Measurements from ENCODE around the gene PRAME.
"Not testable (repeated sequence)": the region's sequence is repeated elsewhere in the genome, so short reads cannot be mapped to it uniquely, and the experiment has no call there.

Gene PRAME

DNA sequence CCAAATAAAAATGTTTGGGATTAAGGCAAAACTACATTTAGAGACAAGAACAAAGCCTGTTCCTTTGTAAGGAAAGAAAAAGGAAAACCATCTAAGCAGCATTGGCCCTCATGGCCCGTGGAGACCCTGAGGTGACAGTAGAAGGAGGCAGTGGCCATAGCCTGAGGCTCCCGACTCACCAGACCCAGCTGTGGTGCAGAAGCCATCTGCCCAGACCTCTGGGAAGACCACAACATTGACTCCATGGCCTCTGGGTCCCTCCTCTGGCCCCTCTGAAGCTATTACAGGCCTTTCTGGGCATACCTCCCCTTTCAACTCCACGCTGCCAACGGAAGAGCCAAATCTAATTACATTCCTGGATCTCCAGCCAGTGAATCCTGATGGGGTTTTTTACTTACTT, 6.4 kb downstream of the PRAME start:
- no peak for DNase-seq (ENCODE audit: low read depth, low spot score)

DNA sequence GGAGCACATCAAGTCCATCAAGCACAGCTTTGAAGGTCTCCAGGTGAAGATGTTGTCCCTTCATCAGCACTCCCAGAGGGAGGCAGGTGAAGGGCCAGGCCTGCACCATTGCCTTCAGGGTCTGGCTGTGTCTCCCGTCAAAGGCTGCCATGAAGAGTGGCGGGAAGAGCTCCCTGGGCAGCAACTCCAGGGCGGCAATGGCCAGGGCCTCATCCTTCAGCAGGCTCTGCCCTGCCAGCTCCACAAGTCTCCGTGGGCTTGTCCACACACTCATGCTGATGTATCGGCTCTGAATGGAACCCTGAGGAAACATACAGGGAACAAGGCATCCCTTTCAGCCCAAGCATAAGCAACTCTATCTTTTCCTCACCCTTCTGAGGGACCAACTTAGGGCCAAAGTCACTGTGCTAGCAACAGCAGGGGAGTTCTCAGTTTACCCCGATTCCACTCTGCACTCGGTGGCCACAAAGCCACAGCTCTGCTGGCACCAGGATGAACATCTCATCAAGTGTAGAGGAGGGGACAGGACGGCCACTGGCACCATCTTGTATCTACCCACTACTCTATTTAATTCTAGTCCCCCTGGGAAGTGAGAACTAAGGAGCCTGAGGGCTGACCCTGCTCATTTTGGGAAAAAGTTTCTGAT, 8.2 kb downstream of the PRAME start:
- DNase-seq (ENCODE audit: low read depth, low spot score): no peak

DNA sequence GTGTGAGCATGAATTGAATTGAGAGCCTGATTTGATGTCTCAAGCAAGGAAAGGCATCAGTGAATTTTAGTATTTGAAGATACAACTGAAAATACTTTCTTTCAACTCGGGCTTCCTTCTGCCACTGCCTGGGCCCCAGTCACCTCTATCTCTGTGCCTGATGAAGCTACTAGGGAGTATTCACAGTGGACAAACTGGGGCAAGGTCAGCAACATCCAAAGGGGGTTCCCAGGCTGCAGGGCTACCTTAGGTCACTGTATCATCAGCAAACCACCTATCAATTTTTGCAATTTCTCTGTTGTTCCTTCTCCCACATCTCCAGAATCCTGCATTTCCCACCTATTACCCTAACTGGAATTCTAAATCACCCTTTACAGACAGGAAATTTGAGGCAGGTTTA, 10.2 kb downstream of the PRAME start:
- no peak for DNase-seq (ENCODE audit: low read depth, low spot score)

DNA sequence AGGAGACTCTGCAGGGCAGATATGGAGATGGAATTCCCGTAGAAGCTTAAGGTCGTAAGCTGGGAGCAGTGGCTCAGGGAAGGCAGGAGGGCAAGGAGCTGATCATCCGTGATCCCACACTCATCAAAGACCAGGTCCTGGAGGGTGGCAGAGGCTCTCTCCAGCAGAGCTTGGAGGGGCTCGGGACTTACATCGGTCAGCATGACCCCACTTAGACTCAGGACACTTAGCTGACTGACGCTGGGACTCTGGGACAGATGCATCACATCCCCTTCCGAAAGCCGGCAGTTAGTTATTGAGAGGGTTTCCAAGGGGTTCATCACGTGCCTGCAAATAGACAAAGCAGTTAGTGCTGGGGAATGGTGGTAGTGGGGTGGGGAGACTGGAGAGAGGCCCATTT, 10.7 kb downstream of the PRAME start:
- no peak for DNase-seq (ENCODE audit: low read depth, low spot score)

DNA sequence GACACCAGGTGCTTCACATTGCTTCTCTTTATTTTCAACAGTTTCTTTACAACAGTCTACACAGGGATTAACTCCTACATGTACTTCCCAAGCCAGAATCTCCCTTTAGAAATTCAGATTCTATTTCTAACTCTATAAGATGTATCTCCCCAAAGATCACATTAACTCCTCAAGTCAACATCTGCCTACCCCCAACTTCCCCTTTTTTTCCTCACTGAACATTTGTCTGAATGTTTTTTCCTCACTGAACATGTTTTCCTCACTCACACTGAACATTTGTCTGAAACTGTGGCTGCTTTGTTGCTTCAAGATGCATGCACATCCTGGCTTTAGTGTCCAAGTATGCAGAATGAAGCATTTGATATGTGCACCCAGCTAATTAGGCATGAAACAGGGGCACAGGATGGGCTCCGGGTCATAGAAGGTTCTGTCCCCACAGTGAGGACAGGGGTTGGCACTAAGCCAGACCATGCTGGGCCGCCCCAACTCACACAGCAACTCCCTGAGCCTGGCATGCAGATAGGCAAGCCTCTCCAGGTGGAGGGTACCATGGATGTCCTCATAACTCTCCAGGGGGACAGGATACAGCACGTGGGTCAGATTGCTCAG, 11.3 kb downstream of the PRAME start:
- DNase-seq (ENCODE audit: low read depth, low spot score): no peak

DNA sequence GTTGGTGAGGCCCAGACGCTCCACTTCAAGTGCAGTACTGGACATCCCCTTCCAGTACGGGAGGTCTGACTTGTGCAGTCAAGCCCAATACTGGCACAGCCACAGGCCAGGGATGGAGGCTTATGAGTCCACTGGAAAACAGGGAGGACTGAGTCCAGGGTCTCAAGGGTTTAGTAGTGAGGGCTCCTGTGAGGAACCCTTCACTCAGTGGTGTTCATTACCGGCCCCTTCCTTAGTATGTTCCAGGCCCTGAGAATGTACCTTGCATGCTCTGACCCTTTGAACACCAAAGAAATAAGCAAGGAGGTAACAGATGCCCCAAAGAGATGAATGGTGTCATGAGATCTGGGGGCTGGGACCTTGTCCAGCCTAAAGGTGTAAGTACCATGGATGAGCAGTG, 11.8 kb downstream of the PRAME start:
- no peak for DNase-seq (ENCODE audit: low read depth, low spot score)

DNA sequence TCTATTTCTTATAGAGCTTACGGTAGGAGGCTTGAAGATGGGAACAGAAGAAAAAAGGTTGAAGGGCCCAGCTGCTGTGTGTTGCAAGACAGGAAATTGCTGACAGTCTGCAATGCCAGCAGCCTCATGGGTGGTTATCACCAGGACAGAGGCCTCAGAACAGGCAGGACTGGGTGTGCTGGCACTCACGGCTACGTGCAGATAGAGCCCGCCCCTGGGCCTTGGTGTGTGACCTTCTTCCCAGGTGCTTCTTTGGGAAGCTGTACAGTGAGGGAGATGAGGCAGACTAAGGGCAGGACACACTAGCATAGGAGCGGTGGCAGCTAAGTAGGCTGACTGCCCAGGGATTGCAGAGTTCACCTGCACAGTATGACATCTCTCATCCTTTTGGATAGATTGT, 12.6 kb downstream of the PRAME start:
- no peak for DNase-seq (ENCODE audit: low read depth, low spot score)

DNA sequence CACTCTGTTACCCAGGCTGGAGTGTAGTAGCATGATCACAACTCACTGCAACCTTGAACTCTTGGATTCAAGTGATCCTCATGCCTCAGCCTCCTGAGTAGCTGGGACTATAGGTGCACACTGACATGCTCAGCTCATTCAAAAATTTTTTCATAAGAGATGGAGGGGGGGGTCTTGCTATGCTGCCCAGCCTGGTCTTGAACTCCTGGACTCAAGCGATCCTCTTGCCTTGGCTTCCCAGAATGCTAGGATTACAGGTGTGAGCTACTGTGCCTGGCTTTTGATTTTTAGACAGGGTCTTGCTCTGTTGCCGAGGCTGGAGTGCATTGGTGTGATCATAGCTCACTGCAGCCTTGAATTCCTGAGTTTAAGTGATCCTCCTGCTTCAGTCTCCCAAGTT, 14.0 kb downstream of the PRAME start:
- no peak for DNase-seq (ENCODE audit: low read depth, low spot score)

DNA sequence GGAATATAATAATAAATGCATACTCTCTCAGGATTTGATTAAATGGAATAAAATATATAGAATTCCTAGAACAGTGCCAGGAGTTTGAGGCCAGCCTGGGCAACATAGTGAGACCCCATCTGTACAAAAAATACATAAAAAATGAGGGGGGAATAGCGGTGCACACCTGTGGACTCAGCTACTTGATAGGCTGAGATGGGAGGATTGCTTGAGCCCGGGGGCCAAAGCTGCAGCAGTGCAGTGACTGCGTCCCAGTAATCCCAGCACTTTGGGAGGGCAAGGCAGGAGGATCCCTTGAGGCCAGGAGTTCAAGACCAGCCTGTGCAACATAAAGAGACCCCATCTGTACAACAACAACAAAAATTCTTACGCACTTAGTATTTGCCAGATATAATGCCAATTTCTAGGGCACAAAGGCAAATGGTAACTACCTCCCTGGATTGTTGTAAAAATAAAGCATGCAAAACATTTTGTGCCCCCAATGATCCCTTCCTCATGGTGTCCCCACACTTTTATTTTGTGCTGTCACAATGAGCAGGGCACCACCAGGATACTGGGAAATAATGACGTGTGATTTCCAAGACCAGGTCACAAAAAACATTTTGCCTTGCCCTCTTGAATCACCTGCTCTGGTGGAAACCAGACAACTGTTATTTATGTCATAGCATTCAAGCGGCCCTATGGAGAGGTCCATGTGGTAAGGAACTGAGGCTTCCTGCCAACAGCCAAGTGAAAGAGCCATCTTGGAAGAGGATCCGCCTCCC, 20.7 kb downstream of the PRAME start:
- no peak for DNase-seq (ENCODE audit: low read depth, low spot score)

DNA sequence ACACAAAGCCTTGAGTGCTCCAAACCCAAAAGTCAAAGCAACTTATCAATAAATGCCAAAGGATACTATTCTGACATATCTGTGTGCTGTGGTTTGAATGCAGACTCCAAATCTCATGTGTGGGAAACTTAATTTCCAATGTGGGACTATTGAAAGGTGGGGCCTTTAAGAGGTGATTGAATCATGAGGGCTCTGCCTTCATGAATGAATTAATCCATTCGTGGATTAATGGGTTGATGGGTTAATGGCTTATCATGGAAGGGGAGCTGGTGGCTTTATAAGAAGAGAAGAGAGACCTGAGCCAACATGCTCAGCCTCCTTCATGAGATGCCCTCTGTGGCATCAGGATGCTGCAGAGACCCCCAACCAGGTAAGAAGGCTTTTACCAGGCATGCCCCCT, 22.1 kb downstream of the PRAME start:
- no peak for DNase-seq (ENCODE audit: low read depth, low spot score)

DNA sequence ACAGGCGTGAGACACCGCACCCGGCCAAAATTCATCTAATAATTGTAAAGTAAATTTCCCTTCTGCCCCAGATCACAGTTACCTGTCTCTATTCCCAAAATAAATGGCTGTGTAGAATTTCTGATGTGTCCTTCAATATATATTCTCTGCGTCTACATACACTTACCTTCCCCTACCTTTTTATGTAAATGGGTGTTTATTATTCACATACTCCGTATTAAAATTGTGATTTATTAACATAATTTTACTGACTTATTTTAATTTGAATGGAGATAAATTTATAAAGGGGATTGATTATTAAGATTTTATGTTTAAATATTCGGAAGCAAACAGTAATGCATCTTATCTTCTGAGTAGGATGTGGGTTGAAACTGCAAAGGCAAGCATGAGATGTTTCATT, 22.6 kb downstream of the PRAME start:
- DNase-seq (ENCODE audit: low read depth, low spot score): no peak

DNA sequence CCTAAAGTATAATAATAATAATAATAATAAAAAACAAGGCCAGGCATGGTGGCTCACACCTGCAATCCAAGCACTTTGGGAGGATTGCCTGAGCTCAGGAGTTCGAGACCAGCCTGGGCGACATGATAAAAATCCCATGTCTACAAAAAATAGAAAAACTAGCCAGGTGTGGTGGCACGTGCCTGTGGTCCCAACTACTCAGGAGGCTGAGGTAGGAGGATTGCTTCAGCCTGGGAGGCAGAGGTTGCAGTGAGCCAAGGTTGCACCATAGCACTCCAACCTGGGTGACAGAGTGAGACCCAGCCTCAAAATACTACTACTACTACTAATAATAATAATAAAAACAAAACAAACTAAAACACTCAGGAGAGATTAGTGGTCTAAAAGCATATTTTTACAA, 23.4 kb downstream of the PRAME start:
- DNase-seq (ENCODE audit: low read depth, low spot score): no peak

DNA sequence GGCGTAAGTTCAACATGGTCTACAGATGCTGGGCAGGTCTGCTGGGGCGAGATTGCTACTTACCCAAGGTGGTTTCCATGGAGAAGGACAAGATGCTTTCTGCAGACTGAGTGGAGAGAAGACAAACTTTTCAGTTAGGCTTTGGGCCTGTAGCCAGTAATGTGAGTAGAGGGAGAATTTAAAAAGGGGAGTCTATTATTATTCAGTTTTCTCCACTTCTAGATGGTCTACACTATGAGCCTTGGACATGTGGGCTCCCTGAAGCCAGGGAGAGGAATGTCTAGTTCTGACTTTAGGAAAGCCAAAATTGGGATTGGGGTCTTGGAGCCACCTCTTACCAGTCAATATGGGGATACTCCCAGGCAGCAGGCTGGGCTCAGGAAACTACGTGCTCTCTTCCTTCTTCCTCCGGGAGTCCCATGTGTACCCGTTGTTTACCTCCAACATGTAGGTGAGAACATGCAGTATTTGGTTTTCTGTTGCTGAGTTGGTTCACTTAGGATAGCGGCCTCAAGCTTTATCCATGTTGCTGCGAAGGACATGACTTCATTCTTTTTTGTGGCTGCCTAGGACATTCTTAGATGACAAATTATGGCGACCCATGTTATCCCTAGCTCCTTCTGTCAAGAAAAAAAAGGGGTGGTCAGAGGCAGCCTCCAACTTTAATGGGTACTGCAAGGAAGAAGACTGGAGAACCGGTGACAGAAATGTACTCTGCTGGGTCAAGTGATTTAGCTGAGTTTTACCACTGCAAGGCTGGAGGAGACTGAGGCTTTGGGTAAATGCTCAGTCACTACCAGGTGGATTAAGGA, 24.3 kb downstream of the PRAME start:
- DNase-seq (ENCODE audit: low read depth, low spot score): no peak

DNA sequence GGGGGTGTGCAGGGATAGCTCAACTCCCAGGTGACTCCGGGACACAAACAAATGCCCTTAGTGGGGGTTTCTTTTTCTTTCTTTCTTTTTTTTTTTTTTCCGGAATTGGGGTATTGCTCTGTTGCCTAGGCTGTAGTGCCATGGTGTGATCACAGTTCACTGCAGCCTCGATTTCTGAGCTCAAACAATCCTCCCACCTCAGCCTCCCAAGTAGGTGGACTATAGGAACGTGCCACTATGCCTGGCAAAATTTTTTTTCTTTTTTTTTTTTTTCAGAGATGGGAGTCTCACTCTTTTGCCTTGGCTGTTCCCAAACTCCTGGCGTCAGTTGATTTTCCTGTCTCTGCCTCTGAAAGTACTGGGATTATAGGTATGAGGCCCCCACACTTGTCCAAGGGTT, 25.2 kb downstream of the PRAME start:
- no peak for DNase-seq (ENCODE audit: low read depth, low spot score)

DNA sequence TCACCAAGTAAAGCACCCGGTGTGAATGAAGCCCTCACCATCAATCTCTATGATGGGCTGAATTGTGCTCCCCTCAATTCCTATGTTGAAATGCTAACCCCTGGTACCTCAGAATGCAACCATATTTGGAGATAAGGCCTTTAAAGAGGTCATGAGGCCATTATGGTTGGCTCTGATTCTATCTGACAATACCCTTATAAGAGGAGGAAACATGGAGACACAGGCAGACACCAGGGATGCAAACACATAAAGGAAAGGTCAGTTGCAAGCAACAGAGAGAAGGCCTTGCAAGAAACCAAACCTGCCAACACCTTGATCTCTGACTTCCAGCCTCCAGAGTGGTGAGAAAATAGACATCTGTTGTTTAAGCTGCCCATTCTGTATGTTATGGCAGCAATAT, 25.6 kb downstream of the PRAME start:
- no peak for DNase-seq (ENCODE audit: low read depth, low spot score)

DNA sequence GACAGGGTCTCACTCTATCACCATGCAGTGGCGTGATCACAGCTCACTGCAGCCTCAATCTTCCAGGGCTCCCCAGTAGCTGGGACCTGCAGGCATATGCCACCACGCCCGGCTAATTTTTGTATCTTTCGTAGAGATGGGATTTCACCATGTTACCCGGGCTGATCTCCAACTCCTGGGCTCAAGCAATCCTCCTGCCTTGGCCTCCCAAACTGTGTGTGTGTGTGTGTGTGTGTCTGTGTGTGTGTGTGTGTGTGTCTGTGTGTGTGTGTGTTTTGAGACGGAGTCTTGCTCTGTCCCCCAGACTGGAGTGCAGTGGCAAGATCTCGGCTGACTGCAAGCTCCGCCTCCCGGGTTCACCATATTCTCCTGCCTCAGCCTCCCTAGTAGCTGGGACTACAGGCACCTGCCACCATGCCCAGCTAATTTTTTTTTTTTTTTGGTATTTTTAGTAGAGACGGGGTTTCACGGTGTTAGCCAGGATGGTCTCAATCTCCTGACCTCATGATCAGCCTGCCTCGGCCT, 26.5 kb downstream of the PRAME start:
- DNase-seq (ENCODE audit: low read depth, low spot score): not testable (repeated sequence)

DNA sequence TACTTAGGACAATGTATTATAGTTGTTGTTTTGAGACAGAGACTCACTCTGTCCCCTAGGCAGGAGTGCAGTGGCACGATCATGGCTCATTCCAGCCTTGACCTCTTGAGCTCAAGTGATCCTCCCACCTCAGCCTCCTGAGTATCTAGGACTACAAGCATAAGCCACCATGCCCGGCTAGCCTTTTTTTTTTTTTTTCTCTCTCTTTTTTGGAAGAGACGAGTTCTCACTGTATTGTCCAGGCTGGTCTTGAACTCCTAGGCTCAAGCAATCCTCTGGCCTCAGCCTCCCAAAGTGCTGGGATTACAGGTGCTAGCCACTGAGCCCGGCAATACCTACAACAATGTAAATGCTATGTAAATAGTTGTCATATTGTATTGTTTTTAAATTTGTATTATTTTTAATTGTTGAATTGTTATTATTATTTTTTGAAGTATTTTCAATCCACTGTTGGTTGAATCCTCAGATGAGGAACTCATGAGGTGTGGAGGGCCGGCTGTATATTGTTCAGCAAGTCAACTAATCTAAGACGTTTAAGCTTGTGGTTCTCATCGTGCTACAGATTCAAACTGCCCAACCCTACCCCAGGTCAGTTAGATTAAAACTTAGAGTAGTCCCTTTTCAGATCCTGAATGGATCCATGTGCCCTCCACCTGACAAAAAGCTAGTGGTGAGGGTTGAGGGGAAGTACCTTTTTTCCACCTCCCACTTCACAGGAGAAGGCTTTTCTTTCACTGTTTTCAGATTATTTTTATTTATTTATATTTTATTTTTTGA, 27.1 kb downstream of the PRAME start:
- DNase-seq (ENCODE audit: low read depth, low spot score): no peak

DNA sequence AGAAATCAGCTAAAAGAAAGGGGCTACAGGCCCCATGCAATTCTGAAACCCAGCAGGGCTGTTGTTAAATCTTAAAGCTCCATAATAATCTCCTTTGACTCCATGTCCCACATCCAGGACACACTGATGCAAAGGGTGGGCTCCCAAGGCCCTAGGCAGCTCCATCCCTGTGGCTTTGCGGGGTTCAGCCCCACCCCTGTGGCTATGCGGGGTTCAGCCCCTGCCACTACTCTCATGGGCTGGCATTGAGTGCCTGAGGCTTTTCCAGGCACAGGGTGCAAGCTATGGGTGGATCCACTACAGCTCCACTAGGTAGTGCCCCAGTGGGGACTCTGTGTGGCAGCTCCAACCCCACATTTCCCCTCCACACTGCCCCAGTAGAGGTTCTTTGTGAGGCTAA, 30.3 kb downstream of the PRAME start:
- DNase-seq (ENCODE audit: low read depth, low spot score): no peak

DNA sequence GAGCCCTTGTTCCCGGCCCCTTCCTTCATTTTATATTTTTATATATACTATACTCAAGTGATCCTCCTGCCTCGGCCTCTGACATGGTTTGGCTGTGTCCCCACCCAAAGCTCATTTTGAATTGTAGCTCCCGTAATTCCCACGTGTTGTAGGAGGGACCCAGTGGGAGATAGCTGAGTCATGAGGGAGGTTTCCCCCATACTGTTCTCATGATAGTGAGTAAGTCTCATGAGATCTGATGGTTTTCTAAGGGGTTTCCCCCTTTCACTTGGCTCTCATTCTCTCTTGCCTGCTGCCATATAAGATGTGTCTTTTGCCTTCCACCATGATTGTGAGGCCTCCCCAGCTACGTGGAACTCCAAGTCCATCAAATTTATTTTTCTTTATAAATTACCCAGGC, 31.8 kb downstream of the PRAME start:
- no peak for DNase-seq (ENCODE audit: low read depth, low spot score)

DNA sequence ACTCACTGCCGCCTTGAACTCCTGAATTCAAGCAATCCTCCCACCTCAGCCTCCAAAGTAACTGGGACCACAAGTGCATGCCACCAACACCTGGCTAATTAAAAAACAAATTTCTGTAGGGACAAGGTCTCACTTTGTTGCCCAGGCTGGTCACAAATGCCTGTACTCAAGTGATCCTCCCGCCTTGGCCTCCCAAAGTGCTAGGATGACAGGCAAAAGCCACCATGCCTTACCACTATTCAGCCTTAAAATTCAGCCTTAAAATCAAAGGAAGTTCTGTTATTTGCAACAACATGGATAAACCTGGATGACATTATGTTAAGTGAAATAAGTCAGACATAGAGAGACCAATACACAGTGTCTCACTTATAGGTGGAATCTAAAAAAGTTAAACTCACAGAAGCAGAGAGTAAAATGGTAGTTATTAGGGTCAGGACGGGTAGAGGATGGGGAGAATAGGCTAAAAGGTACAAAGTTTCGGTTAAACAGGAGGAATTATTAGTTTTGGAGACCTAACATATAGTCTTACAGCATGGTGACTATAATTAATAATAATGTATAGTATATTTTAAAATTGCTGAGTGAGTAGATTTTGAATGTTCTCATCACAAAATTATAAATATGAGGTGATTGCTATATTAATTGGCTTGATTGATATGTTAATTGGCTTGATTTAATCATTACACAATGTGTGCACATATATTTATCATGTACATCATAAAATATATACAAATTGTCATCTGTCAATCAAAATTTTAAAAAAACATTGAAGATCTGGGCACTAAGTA, 32.7 kb downstream of the PRAME start:
- no peak for DNase-seq (ENCODE audit: low read depth, low spot score)

DNA sequence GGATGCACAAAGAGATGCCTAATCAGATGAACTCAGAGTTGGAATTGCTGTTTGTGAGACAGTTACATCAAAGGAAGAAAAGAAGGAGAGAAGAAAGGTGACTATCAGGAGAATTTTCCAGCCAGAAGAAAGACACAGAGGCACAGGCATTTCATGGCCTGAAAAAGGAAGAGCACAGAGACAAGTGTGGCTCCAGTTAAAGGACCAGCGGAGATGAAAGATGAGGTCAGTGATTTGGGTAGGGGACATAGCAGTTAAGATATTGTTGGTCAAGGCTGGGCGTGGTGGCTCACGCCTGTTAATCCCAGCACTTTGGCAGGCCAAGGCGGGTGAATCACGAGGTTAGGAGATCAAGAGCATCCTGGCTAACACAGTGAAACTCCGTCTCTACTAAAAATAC, 35.6 kb downstream of the PRAME start:
- DNase-seq (ENCODE audit: low read depth, low spot score): no peak

All from astrocyte of the hippocampus (primary cell).